ENCODE results near the gene IRAK1.

GRCh38 chrX:153970357-153971123 lies 49.2 kb downstream of the IRAK1 start:
- TF ChIP-seq JUND (IDR thresholded peaks at IDR 0.05) (no peak), GABPA (IDR thresholded peaks at IDR 0.05; ENCODE audit: low read depth) (no peak)
